HepG2 (cell line): ENCODE results near the gene GPLD1. TPM values are rescaled to one million over a fixed set of nuclear protein-coding genes. Genes with fewer than 3 reads are reported as not detected.

Experiments used
- DMTF1 ChIP-seq: sonication (generic); formaldehyde crosslinking; IDR thresholded peaks from 2 replicates; pipeline ENCODE4 v1.4.0; 2020; ENCODE audit warnings: mild to moderate bottlenecking, missing genetic modification reagents
- DRAP1 ChIP-seq: IDR thresholded peaks from 2 replicates; pipeline ENCODE4 v1.6.1; 2016; ENCODE audit warnings: missing genetic modification reagents, missing compliant biosample characterization
- GFI1 ChIP-seq: sonication (generic); formaldehyde crosslinking; IDR thresholded peaks from 2 replicates; pipeline ENCODE4 v1.5.0; 2020; ENCODE audit warnings: missing genetic modification reagents, mild to moderate bottlenecking, borderline replicate concordance
- HDAC1 ChIP-seq: sonication (generic); formaldehyde crosslinking; IDR thresholded peaks from 2 replicates; pipeline ENCODE4 v1.5.1; 2020; ENCODE audit warnings: mild to moderate bottlenecking, missing genetic modification reagents
- KLF6 ChIP-seq: IDR thresholded peaks from 2 replicates; pipeline ENCODE4 v1.8.0; 2016; ENCODE audit warnings: missing biosample characterization, missing genetic modification reagents
- ONECUT2 ChIP-seq: sonication (generic); formaldehyde crosslinking; IDR thresholded peaks from 2 replicates; pipeline ENCODE4 v1.4.0; 2020; ENCODE audit warnings: missing genetic modification reagents
- PRMT3 ChIP-seq: sonication (generic); formaldehyde crosslinking; IDR thresholded peaks from 2 replicates; pipeline ENCODE4 v1.8.1; 2022; ENCODE audit warnings: low read depth, mild to moderate bottlenecking, moderate library complexity, missing genetic modification reagents, borderline replicate concordance
- U2AF1 ChIP-seq: fragments of 200-400 bp; formaldehyde crosslinking; optimal IDR thresholded peaks from 2 replicates; pipeline ENCODE3; 2017; ENCODE audit warnings: mild to moderate bottlenecking, low read depth, low read length
- ZBTB2 ChIP-seq: sonication (generic); formaldehyde crosslinking; IDR thresholded peaks from 2 replicates; pipeline ENCODE4 v1.8.0; 2022; ENCODE audit warnings: low read depth, missing genetic modification reagents
- ZBTB25 ChIP-seq: IDR thresholded peaks from 2 replicates; pipeline ENCODE4 v1.6.1; 2018; ENCODE audit warnings: missing genetic modification reagents
- ZFAT ChIP-seq: sonication (generic); formaldehyde crosslinking; conservative IDR thresholded peaks from 2 replicates; pipeline ENCODE4 v1.8.1; 2023; ENCODE audit warnings: missing genetic modification reagents, inconsistent platforms
- ZNF230 ChIP-seq: sonication (generic); formaldehyde crosslinking; IDR thresholded peaks from 2 replicates; pipeline ENCODE4 v1.4.0; 2020; ENCODE audit warnings: mild to moderate bottlenecking, missing genetic modification reagents
- ZNF234 ChIP-seq: sonication (generic); formaldehyde crosslinking; conservative IDR thresholded peaks from 2 replicates; pipeline ENCODE4 v1.5.1; 2020; ENCODE audit warnings: mild to moderate bottlenecking, missing genetic modification reagents
- ZNF335 ChIP-seq: sonication (generic); formaldehyde crosslinking; IDR thresholded peaks from 2 replicates; pipeline ENCODE4 v1.4.0; 2020; ENCODE audit warnings: missing genetic modification reagents
- ZNF33B ChIP-seq: sonication (generic); formaldehyde crosslinking; IDR thresholded peaks from 2 replicates; pipeline ENCODE4 v1.5.1; 2020; ENCODE audit warnings: mild to moderate bottlenecking, missing genetic modification reagents
- ZNF574 ChIP-seq: sonication (generic); formaldehyde crosslinking; IDR thresholded peaks from 2 replicates; pipeline ENCODE4 v1.4.0; 2020; ENCODE audit warnings: missing genetic modification reagents
- ZNF605 ChIP-seq: sonication (generic); formaldehyde crosslinking; IDR thresholded peaks from 2 replicates; pipeline ENCODE4 v1.8.0; 2022; ENCODE audit warnings: mild to moderate bottlenecking, missing genetic modification reagents
- ZNF672 ChIP-seq: sonication (generic); formaldehyde crosslinking; IDR thresholded peaks from 2 replicates; pipeline ENCODE4 v1.8.1; 2022; ENCODE audit warnings: missing genetic modification reagents
- ZXDC ChIP-seq: sonication (generic); formaldehyde crosslinking; IDR thresholded peaks from 2 replicates; pipeline ENCODE4 v1.5.0; 2020; ENCODE audit warnings: mild to moderate bottlenecking, missing genetic modification reagents
- polyA plus RNA-seq, 8 experiments: library from polyadenylated mRNA; depleted of rRNA in 3 of 8; stranded (reverse) in 7 of 8; unstranded in 1 of 8; fragments of >200 nt; fragmentation: Illumina TruSeq in 4 of 8; extraction: Trizol in 4 of 8; gene quantifications; 2 replicates each; pipeline versions ENCODE4 v1.2.1 to v1.2.3, GENCODE V29; 2011 to 2016; ENCODE audit warnings: low read depth in 4 of 8, missing spikeins in 1 of 8, mixed read lengths in 1 of 8; ENCODE audit not compliant: insufficient read depth in 1 of 8
- total RNA-seq, 5 experiments: library from RNA; depleted of rRNA; stranded (reverse); fragments of >200 nt; fragmentation: Illumina TruSeq; extraction: Trizol; gene quantifications; 2 replicates each; pipeline ENCODE4 v1.2.3, GENCODE V29; 2016; ENCODE audit warnings: low read depth in 1 of 5

Gene GPLD1
- total and polyA plus RNA-seq, 2 of the 13 experiments (the other 11 are each of a cell fraction or from before 2014, with no cell fraction given) = 6.2 to 7.6 TPM

- TF ChIP-seq ZNF672 (CRISPR knock-in tag) (no peak), ZNF574 (CRISPR knock-in tag) (no peak), GFI1 (0 out of 2 replicates have a peak, but pooled peaks have one; percentile 36), ZNF335 (CRISPR knock-in tag) (no peak), KLF6 (CRISPR knock-in tag) (no peak), U2AF1 (peak; percentile 68), DMTF1 (CRISPR knock-in tag) (no peak), ZNF33B (CRISPR knock-in tag) (0 out of 2 replicates have a peak, but pooled peaks have one; percentile 52), PRMT3 (CRISPR knock-in tag) (no peak), ZXDC (CRISPR knock-in tag) (no peak), ZBTB2 (CRISPR knock-in tag) (no peak), HDAC1 (no peak), ZNF234 (CRISPR knock-in tag) (no peak), ZBTB25 (CRISPR knock-in tag) (0 out of 2 replicates have a peak, but pooled peaks have one; percentile 55), ZNF605 (CRISPR knock-in tag) (no peak), ZNF230 (no peak), ONECUT2 (CRISPR knock-in tag) (no peak), ZFAT (no peak), DRAP1 (CRISPR knock-in tag) (peak; percentile 13; the same call in 1 of the 2 replicates)
These were observed 31.7 kb upstream of the GPLD1 start (continued) for GRCh38 chr6:24520929-24521546.
